Right renal pelvis (tissue), 4 donors: ENCODE measurements around the gene COA8. TPM values are rescaled to one million over a fixed set of nuclear protein-coding genes. Genes with fewer than 3 reads are reported as not detected.
A peak's percentile ranks its signal among the peaks of the same experiment; 100 is the strongest.

Experiments
- DNase-seq, 4 donors: peaks; one replicate each; pipeline ENCODE4 v3.0.0-alpha.2; 2013; ENCODE audit warnings: low read depth in 4 of 4, low spot score in 3 of 4, missing footprints in 1 of 4
- polyA plus RNA-seq, 4 donors: library from polyadenylated mRNA; unstranded; fragments of 120-200 nt; gene quantifications; one replicate each; pipeline ENCODE4 v1.2.1, GENCODE V29; 2013; ENCODE audit not compliant: insufficient read length in 4 of 4

COA8 gene
- polyA plus RNA-seq, 4 donors, result 39.8 to 47.1 (median 43.5) TPM

DNA sequence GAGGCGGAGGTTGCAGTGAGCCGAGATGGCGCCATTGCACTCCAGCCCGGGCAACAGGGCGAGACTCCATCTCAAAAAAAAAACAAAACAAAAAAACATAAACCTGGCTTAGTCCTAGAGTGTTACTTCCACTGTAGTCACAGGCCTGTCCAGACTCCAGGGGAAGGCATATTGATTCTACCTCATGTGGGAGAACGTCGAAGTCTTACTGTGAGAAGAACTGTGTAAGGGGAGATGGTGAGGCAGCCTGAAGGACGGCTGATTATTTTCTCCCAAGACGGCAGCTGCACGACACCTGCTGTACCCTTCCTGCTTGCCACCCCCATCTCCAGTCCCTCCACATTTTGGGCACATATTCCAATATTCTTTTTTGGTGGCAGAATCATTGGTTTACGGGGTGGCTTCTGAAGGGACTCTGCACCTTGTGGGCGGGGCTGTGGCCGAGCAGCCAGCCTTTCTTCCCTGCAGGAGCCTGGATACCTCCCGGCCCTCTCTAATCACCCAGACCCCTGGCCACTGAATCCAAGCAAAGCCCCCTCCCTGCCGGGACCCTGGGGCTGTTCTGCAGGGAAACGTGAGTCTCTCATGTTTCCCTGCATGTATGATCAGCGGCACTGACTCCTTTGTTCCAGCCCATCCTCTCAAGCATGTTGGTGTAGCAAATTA, 54.0 kb downstream of the COA8 start:
- DNase-seq, result no peak

DNA sequence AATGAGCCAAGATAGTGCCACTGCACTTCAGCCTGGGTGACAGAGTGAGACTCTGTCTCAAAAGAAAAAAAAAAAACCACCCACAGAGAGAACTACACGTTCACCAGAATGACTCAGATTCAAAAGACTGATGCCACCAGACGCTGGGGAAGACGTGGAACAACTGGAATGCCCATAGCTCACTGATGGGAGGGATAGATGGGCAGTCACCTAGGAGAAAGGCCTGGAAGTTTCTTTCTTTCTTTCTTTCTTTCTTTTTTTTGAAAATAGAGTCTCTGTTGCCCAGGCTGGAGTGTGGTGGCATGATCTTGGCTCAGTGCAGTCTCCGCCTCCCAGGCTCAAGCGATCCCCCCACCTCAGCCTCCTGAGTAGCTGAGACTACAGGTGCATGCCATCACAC, 56.3 kb downstream of the COA8 start:
- no peak for DNase-seq

DNA sequence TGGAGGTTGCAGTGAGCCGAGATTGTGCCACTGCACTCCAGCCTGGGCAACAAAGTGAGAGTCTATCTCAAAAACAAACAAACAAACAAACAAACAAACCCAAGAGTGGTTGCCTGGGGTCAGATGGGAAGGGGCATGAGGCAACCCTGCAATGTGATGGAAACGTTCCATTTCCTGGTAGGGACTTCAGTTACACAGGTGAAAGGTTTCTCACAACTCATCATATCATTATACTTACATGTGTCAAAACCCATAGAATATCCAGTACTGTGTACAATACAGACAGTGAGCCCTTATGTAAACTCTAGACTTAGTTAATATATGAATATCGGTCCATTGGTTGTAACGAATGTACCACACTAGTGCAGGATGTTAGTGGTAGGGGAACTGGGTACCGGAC, 59.1 kb downstream of the COA8 start:
- no peak for DNase-seq

- DNase-seq, result no peak
Measured at GRCh38 chr14:103623308-103623707, 60.5 kb downstream of the COA8 start.

GRCh38 chr14:103623883-103624482, 61.2 kb downstream of the COA8 start:
- no peak for DNase-seq

DNA sequence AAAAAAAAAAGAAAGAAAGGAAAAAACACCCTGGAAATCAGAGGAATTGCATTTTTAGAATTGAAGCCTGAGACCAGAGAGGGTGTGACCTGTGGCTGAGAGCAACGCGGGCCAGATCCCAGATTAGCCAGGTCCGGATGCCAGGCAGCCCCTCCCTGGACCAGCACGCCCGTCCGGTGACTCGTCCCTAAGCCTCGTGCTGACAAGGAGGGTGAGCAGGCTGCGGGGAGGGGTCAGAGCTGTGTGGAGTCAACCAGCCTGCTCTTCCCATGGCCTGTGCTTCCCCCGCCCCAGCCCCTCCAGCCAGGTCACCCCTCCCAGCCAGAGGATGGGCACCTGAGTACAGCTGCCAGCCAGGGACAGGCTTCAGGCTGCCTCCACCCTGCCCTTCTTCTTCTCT, 62.1 kb downstream of the COA8 start:
- DNase-seq, result no peak

GRCh38 chr14:103625356-103626095, 62.8 kb downstream of the COA8 start:
- DNase-seq, result no peak

- DNase-seq, result no peak
Measured at GRCh38 chr14:103626146-103626850, 63.5 kb downstream of the COA8 start.

DNA sequence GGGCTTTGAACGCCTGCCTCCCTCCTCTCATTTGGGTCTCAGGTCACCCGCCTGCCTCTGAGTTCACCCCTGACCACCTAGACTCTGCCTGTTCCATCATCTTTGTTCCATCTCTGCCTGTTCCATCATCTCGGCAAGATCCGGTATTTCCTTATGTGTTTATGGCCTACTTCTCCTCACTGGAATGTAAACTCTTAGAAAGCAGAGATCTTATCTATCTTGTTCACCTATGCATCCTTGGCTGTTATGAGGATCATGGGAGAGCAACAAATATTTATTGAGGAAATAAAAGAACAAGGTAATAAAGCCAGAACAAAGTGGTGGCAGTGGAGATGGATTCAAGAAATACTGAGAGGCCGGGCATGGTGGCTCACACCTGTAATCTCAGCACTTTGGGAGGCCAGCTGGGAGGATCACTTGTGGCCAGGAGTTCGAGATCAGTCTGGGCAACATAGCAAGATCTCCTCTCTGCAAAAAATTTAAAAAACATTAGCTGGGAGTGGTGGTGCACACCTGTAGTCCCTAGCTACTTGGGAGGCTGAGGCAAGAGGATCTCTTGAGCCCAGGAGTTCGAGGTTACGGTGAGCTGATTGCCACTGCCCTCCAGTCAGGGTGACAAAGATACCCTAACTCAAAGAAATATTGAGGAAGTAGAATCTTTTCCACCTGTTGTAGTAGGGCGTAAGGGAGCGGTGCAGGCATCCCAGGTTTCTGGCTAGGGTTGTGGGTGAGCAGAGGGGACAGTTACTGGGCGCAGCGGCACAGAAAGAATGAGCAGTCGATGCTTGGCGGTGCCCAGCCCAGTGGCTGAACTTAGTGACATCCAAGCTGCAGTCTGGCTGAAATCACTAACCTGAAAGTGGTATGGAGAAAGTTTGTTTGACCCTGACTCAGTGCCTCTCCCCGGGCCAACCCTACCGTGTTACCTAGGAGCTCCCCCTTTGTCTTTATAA, 64.6 kb downstream of the COA8 start:
- DNase-seq, result no peak

DNA sequence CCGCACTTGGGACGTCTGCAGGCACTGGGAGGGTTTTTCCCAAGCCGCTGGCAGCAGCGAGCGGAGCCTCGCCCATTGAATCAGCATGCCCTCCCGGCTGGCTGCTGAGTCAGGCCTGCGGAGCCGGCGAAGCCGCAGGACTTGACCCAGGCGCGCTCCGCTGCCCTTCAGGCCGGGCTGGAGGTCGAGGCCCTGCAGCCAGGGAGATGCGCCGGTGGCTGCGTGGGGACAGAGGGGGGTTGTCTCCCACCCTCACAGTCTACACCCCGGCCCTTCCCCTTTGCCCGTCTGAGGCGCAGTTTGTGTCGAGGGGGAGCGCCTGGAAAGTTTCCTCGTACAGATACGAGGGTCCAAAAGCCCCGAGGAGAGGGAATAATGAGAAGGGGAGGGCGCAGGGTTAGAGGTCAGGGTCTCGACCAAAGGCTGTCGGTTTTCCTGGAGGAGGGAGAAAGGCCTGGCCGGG, 65.5 kb downstream of the COA8 start:
- peak in 1 of 4 donors; percentile 13 for DNase-seq

DNA sequence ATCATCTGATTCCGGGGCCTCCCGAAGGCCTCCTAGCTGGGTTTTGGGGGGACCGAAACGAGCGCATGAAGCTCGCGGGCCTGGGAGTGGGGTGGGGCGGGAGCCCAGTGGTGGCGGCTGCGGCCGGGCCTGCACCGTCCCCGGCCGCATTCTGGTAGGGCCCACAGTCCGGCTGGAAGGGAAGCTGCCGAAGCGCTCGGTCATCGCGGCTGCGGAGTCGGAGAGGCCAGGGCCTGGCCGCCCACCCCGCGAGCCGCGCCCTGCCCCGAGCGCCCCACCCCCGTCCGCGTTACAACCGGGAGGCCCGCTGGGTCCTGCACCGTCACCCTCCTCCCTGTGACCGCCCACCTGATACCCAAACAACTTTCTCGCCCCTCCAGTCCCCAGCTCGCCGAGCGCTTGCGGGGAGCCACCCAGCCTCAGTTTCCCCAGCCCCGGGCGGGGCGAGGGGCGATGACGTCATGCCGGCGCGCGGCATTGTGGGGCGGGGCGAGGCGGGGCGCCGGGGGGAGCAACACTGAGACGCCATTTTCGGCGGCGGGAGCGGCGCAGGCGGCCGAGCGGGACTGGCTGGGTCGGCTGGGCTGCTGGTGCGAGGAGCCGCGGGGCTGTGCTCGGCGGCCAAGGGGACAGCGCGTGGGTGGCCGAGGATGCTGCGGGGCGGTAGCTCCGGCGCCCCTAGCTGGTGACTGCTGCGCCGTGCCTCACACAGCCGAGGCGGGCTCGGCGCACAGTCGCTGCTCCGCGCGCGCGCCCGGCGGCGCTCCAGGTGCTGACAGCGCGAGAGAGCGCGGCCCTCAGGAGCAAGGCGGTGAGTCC, 66.1 kb downstream of the COA8 start, which contains the start of gene KLC1:
KLC1 (plus strand) TSS at position 528 of the 819 bp plus-strand sequence. CDS start 25,354 bp downstream, outside the sequence.
- peak in 3 of 4 donors; percentile 65 to 74 (median 69) for DNase-seq

- DNase-seq, result peak in 1 of 4 donors; percentile 33
Measured at GRCh38 chr14:103629503-103630121, 66.9 kb downstream of the COA8 start.

GRCh38 chr14:103630364-103631108, 67.8 kb downstream of the COA8 start:
- DNase-seq, result no peak

GRCh38 chr14:103633391-103633790, 70.6 kb downstream of the COA8 start:
- DNase-seq, result no peak

DNA sequence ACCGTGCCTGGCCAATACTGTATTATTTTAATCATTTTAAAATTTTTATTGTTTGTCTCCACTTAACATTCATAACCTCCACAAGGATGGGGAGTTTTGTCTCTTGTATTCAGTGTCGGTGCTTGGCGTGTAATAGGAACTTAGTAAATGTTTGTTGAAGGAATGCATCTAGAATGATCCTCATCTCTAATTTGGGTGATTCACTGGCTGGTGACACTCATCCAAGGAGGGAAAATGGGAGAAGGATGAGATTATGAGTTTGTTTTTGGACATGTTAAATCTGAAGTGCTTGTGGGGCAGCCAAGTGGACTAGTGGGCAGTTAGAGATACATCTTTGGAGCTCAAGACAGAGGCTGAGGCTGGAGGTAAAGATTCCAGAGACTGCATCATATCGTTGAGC, 71.4 kb downstream of the COA8 start:
- DNase-seq, result no peak

DNA sequence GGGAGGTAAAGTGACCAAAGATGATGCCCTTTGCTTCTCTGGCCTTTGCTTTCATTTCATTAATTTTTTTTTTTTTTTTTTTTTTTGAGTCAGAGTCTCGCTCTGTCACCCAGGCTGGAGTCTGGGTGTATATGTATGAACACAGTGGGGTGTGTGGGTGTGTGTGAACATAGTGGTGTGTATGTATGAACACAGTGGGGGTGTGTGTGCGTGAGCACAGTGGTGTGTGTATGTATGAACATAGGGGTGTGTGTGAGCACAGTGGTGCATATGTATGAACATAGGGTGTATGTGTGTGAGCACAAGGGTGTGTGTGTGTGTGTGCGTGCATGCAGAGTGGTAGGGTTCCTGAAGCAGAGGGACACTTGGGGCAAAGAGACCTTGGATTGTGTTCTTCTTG, 75.8 kb downstream of the COA8 start:
- no peak for DNase-seq
